Muscle of leg (tissue), 11 donors: Measurements from ENCODE around the gene AKAP13. TPM values are rescaled to one million over a fixed set of nuclear protein-coding genes. Genes with fewer than 3 reads are reported as not detected.

Experiments
- DNase-seq: peaks from one replicate; pipeline ENCODE4 v3.0.0; 2013
- H3K27ac ChIP-seq: one replicate; pipeline ENCODE4 v1.5.1; 2013; ENCODE audit warnings: mild to moderate bottlenecking, low read length, control low read depth
- H3K27me3 ChIP-seq: one replicate; pipeline ENCODE4 v1.6.1; 2013; ENCODE audit warnings: low read length; ENCODE audit not compliant: control insufficient read depth, insufficient read depth
- H3K36me3 ChIP-seq: one replicate; pipeline ENCODE4 v1.6.1; 2013; ENCODE audit warnings: low read length; ENCODE audit not compliant: control insufficient read depth, insufficient read depth
- H3K4me1 ChIP-seq: one replicate; pipeline ENCODE4 v1.6.1; 2013; ENCODE audit warnings: low read length; ENCODE audit not compliant: control insufficient read depth, insufficient read depth
- H3K4me3 ChIP-seq: one replicate; pipeline ENCODE4 v1.5.1; 2013; ENCODE audit warnings: low read length, control low read depth
- H3K9me3 ChIP-seq: replicated peaks from 2 replicates; pipeline ENCODE4 v1.6.1; 2013; ENCODE audit warnings: low read depth, low read length; ENCODE audit not compliant: control insufficient read depth
- WGBS: methylation state at CpG from one replicate; pipeline ENCODE4 v1.1.5; 2013; ENCODE audit warnings: missing lambda C conversion rate; ENCODE audit not compliant: insufficient coverage; 5-methylcytosine and 5-hydroxymethylcytosine counted together
- polyA plus RNA-seq, 8 donors: library from polyadenylated mRNA; unstranded; fragments of 120-200 nt; gene quantifications; one replicate each; pipeline versions ENCODE4 v1.2.1 to v1.2.3, GENCODE V29; 2013; ENCODE audit warnings: inconsistent platforms in 1 of 8, low replicate concordance in 1 of 8; ENCODE audit not compliant: insufficient read length in 8 of 8, insufficient read depth in 1 of 8
- total RNA-seq: library from RNA; stranded (reverse); fragments of 120-200 nt; gene quantifications from one replicate; pipeline ENCODE4 v1.2.4, GENCODE V29; 2013

The AKAP13 gene
- total and polyA plus RNA-seq, 9 donors, result 65.2 to 90.9 (median 80.1) TPM

DNA sequence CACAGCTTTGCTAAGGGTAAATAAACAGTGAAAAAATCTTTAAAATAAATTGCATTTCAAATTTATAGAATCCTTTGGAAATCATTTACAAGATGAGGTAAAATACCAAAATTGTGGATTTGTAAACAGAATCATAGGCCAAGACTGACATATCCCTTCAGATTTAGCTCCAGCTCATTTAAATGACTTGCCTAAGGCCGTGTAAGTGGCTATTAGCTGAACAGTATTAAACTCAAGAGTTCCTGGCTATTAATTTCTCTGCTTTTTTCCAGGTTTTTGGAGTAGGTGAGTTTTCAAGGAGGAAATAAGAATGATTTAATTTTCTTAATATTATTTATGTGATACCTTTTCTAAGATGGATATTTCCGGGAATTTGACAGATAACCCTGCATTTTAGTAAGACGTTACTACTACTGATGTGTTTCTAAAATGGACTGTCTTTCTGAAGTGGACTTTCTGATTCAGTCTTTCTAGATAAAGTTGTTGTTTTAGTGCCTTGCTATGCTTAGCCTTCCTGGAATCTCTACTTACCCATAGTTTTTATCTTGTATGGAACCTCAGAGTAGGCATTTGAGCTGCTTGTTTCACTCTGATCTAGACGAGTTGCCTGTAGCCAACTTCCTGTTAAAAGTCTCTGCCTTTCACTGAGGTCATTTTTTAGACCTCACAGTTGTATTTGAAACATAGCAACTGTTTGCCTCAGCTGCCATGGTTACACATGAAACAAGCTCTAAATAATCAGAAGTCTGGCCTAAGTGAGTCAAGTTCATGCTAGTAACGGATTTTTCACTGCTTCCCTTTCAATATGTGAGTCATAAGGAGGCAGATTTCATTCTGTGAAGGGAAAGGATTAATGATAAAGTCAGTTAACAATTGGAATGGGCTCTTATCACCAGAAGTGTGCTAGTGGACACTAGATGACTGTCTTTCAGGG is 287.4 kb downstream of the AKAP13 start:
- WGBS, result no CpG with 5 or more reads among the region's 5 CpGs
- Histone ChIP-seq H3K4me3 (no peak overlapping the region), H3K4me1 (peaks cover 6% of the 10 kb centered on the region), H3K27me3 (no peaks in the 10 kb centered on the region), H3K27ac (peak overlapping the region; percentile 98), H3K36me3 (peaks cover 33% of the 10 kb centered on the region), H3K9me3 (no peaks in the 10 kb centered on the region)
- peak; percentile 98 for DNase-seq

DNA sequence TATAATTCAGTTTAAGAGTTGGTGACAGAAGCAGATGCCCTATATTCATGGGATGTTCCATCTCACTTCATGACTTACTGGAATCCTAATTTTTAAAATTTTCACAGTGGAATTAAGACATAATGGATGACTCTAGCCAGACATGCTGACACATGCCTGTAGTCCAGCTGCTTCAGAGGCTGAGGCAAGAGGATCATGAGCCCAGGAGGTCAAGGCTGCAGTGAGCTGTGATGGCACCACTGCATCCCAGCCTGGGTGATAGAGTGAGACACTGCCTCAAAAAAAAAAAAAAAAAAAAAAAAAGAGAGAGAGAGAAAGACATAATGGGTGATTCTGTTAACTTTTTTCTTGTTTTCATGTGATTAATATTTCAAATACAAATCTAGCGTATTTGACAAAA is 290.8 kb downstream of the AKAP13 start:
- no peaks in the 10 kb centered on the region for H3K9me3 ChIP-seq
- no peak overlapping the region for H3K27ac ChIP-seq
- H3K27me3 ChIP-seq, result no peaks in the 10 kb centered on the region
- H3K36me3 ChIP-seq, result peaks cover 21% of the 10 kb centered on the region
- peaks cover 6% of the 10 kb centered on the region for H3K4me1 ChIP-seq
- no peak for DNase-seq
- H3K4me3 ChIP-seq, result no peak overlapping the region
- WGBS, result no CpG with 5 or more reads among the region's 1 CpG

GRCh38 chr15:85672332-85673084 is 292.1 kb downstream of the AKAP13 start:
- H3K36me3 ChIP-seq, result peaks cover 24% of the 10 kb centered on the region
- peak overlapping the region; percentile 60 for H3K27ac ChIP-seq
- H3K4me3 ChIP-seq, result no peak overlapping the region
- peaks cover 6% of the 10 kb centered on the region for H3K4me1 ChIP-seq
- H3K9me3 ChIP-seq, result no peaks in the 10 kb centered on the region
- WGBS, result no CpG with 5 or more reads among the region's 1 CpG
- DNase-seq, result peak; percentile 55
- no peaks in the 10 kb centered on the region for H3K27me3 ChIP-seq

DNA sequence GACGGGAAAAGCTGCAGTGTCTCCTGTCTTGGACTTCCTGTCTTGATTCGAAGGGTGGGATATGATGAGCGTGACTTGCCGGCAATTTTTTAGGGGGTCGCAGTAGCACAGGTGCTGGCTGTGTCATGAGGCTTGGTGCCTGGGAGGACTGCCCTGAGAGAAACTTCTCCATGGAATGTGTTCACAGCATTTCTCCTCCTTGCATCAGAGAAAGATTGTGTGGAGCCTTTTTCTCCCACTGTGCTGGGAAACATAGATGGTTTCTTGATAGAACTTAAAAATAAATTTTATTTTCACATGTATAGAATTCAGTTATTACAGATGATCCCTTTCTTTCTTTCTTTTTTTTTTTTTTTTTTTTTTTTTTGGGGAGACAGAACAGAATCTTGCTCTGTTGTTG is 292.9 kb downstream of the AKAP13 start:
- H3K27ac ChIP-seq, result peak overlapping the region; percentile 70
- H3K36me3 ChIP-seq, result peaks cover 24% of the 10 kb centered on the region
- 33% methylated on average over 1 of the region's 5 CpGs for WGBS
- H3K4me1 ChIP-seq, result peaks cover 2% of the 10 kb centered on the region
- H3K4me3 ChIP-seq, result no peak overlapping the region
- DNase-seq, result no peak
- no peaks in the 10 kb centered on the region for H3K9me3 ChIP-seq
- no peaks in the 10 kb centered on the region for H3K27me3 ChIP-seq

DNA sequence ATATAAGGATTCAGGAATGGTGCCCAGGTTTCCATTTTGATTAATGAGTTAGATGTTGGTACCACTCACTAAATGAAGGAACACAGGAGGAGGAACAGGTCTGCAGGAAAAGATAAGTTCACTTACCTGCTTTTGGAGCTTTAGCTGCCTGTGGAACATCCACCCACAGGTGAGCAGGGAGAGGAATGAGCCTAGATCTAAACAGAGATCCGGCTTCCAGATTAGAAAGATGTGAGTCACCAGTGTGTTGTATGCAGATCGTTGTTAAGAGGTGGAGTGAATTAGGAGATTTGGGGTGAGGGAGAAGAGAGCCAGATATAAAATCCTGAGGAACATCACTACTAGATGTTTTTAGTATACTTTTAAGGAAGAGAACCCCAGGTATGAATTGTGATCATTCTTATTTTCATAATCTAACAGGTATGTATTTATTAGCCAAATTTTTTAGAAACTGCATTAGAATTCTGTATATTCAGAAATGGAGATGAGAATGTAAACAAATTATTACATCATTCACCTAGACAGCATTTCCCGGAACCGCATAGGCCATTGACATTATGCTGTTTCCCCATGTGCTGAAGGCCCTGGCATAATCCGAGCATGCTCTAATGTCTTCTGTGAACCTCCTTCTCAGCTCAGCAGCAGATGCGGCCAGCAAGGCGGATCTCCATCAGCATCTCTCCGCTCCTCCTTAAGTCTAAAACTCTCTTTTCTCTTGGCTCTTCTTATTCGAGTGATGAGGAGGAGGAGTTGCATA is 296.1 kb downstream of the AKAP13 start:
- Histone ChIP-seq H3K9me3 (no peaks in the 10 kb centered on the region), H3K27ac (no peak overlapping the region), H3K36me3 (peaks cover 18% of the 10 kb centered on the region), H3K4me3 (no peak overlapping the region), H3K4me1 (no peaks in the 10 kb centered on the region), H3K27me3 (no peaks in the 10 kb centered on the region)
- 100% methylated on average over 2 of the region's 9 CpGs for WGBS
- no peak for DNase-seq

- Histone ChIP-seq H3K4me1 (no peaks in the 10 kb centered on the region), H3K27ac (no peak overlapping the region), H3K4me3 (no peak overlapping the region), H3K27me3 (no peaks in the 10 kb centered on the region), H3K9me3 (no peaks in the 10 kb centered on the region), H3K36me3 (peaks cover 29% of the 10 kb centered on the region)
- no CpG with 5 or more reads among the region's 4 CpGs for WGBS
- DNase-seq, result no peak
Observed at GRCh38 chr15:85679231-85679630, 298.8 kb downstream of the AKAP13 start.

DNA sequence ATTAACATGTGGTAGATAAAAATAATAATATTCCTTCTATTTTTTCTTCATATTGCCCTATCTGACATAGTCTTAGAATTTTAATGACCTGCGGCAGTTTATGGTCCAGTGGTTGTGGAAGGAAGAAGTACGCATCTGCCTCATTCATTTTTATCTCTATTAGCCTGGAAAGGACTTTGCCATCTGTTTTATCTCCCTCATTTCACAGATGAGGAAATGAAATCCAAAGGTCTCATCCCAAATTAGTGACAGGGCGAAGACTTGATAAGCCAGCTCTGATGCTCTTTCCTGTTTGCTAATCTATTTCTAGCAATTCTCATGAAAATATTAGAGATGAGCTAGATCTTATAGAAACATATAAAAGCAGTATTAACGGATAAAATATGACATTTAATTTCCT is 301.0 kb downstream of the AKAP13 start:
- Histone ChIP-seq H3K4me1 (no peaks in the 10 kb centered on the region), H3K27ac (no peak overlapping the region), H3K4me3 (no peak overlapping the region), H3K36me3 (peaks cover 41% of the 10 kb centered on the region), H3K27me3 (no peaks in the 10 kb centered on the region), H3K9me3 (no peaks in the 10 kb centered on the region)
- no CpG with 5 or more reads among the region's 4 CpGs for WGBS
- no peak for DNase-seq

GRCh38 chr15:85684174-85684710 is 303.8 kb downstream of the AKAP13 start:
- H3K27me3 ChIP-seq, result no peaks in the 10 kb centered on the region
- no peak overlapping the region for H3K27ac ChIP-seq
- WGBS, result 76% methylated on average over 3 of the region's 6 CpGs
- no peaks in the 10 kb centered on the region for H3K4me1 ChIP-seq
- DNase-seq, result no peak
- no peak overlapping the region for H3K4me3 ChIP-seq
- H3K36me3 ChIP-seq, result peaks cover 48% of the 10 kb centered on the region
- H3K9me3 ChIP-seq, result no peaks in the 10 kb centered on the region

DNA sequence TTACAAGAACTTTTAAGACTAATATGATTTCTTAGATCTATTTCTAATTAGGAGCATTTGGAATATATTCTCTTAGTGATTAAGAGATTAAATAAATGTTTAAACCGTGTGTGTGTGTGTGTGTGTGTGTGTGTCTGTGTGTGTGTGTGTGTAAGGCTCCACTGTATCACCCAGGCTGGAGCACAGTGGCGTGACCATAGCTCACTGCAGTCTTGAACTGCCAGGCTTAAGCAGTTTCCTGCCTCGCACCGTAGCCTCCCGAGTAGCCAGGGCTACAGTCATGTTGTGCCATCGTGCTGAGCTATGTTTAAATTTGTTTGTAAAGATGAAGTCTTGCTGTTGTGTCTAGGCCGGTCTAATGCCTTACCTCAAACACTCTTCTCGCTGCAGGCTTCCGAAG is 305.0 kb downstream of the AKAP13 start:
- Histone ChIP-seq H3K9me3 (no peaks in the 10 kb centered on the region), H3K27me3 (no peaks in the 10 kb centered on the region), H3K27ac (no peak overlapping the region), H3K4me1 (peaks cover 2% of the 10 kb centered on the region), H3K4me3 (no peak overlapping the region), H3K36me3 (peaks cover 51% of the 10 kb centered on the region)
- WGBS, result 94% methylated on average over 3 of the region's 9 CpGs
- DNase-seq, result no peak
